HG03521 (cell line): ENCODE measurements around the gene HNF1A.
"Not testable (repeated sequence)": the region's sequence is repeated elsewhere in the genome, so short reads cannot be mapped to it uniquely, and the experiment has no call there.

ENCODE experiments used
- ATAC-seq: cut with Tn5 transposase; IDR thresholded peaks from one replicate; pipeline ENCODE4 v1.9.1; 2021; ENCODE audit warnings: mild to moderate bottlenecking, moderate library complexity; ENCODE audit not compliant: unreplicated experiment

Gene HNF1A, protein sequence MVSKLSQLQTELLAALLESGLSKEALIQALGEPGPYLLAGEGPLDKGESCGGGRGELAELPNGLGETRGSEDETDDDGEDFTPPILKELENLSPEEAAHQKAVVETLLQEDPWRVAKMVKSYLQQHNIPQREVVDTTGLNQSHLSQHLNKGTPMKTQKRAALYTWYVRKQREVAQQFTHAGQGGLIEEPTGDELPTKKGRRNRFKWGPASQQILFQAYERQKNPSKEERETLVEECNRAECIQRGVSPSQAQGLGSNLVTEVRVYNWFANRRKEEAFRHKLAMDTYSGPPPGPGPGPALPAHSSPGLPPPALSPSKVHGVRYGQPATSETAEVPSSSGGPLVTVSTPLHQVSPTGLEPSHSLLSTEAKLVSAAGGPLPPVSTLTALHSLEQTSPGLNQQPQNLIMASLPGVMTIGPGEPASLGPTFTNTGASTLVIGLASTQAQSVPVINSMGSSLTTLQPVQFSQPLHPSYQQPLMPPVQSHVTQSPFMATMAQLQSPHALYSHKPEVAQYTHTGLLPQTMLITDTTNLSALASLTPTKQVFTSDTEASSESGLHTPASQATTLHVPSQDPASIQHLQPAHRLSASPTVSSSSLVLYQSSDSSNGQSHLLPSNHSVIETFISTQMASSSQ

DNA sequence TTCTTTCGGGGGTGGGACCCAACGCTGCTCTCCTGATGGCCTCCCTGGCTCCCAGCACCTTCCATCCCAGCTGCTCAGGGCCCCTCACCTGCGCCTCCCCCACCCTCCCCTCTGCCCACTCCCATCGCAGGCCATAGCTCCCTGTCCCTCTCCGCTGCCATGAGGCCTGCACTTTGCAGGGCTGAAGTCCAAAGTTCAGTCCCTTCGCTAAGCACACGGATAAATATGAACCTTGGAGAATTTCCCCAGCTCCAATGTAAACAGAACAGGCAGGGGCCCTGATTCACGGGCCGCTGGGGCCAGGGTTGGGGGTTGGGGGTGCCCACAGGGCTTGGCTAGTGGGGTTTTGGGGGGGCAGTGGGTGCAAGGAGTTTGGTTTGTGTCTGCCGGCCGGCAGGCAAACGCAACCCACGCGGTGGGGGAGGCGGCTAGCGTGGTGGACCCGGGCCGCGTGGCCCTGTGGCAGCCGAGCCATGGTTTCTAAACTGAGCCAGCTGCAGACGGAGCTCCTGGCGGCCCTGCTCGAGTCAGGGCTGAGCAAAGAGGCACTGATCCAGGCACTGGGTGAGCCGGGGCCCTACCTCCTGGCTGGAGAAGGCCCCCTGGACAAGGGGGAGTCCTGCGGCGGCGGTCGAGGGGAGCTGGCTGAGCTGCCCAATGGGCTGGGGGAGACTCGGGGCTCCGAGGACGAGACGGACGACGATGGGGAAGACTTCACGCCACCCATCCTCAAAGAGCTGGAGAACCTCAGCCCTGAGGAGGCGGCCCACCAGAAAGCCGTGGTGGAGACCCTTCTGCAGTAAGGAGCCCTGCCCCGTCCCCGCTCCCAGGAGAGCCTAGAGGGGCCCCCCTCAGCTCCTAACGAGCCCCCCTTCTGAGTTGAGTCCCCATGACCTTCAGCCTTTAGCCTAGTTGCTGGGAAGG is at the start of gene HNF1A:
TSS of gene HNF1A (plus strand) at position 248 of the 924 bp plus-strand sequence. CDS start at position 474, 226 bp downstream.
- no peak for ATAC-seq

DNA sequence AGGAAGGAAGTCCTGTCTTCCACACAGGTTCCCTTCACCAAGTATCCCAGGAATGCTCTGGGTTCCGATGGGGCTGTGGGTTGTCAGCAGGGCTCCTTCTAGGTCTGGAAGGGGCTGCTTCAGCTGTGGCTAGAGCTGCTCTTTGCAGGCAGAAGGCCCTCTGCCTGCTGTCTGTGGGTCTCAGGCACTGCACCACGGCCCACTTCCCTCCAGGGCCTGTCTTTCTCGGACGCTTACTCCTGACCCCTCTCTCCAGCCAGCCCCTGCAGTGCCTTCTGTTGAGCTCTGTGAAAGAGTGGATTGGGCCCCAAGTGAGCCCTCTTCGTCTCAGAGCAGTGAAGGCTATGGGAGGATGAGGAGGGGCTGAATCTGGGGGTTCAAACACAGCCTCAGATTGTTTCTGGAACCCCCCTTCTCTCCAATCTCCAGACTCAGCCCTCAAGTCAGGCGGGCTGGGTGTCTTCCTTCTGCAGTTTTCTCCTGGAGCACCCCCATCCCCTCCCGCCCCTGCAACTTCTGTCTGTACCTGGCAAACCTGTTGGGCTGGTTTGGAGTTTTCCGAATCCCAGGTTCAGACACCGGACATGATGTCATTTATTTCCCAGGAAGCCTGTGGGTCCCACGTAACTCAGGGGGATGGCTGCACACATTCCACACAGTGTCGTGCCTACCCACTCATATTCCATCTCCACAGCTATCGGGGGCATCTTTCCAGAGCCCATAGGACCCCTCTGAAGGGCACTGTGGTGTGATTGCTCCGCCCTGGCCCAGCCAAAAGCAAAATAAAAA is 49.3 kb upstream of the HNF1A start:
- no peak for ATAC-seq

DNA sequence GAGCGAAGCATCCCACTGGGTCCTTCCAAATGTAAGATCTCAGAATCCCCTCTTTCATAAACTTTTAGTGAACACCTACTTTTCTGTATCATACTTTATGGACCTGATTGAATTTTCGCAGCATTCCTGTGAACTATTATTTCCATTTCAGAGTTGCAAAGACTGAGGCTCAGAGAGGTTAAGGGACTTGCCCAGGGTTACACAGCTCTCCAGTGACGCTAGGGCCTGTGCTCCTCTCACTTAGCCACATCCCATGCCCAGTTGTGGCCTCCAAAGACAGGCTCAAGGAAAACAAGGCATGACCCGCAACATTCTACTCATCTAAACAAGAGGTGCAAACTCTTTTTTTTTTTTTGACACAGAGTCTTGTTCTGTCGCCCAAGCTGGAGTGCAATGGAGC is 48.3 kb upstream of the HNF1A start:
- ATAC-seq, result no peak

DNA sequence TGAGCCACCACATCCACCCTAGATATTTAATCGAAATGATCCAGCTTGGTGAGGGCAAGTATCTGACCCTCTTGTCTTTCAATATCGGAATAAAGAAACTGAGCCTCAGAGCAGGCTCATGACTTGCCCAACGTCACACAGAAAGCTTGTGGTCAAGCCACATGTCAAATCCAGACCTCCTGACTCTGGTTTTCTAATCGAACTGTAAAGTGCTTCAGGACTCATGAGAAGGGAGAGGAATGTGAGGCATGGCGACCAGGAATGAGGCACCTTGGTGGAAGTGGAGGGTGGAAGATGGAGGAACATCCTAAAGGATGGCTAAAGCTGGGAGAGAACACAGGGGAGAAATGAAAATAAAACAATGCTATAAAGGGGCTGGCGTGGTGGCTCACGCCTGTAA is 46.3 kb upstream of the HNF1A start:
- ATAC-seq, result no peak

DNA sequence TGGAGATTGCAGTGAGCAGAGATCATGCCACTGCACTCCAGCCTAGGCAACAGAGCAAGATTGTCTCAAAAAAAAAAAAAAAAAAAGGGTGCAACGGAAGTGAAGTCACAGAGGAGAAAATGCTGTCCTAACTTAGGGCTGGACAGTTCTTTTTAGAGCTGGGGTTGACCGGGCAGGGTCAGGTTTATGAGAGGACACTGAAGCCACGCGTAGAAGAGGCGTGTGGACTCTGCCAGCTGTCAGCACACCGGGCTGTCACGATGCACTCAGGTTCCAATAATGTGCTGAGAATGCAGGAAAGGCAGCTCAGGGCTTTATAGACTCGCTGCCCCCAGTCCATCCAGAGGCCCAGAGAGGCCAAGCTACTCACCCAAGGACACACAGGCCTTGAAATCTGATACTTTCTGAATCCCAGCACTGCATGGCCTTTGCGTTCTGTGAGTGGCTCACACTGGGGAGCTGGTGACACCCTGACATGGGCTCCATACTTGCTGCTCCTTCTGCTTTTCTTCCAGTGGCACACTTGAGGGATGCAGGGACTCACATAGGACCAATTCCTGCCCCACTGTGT is 45.3 kb upstream of the HNF1A start:
- ATAC-seq, result no peak

DNA sequence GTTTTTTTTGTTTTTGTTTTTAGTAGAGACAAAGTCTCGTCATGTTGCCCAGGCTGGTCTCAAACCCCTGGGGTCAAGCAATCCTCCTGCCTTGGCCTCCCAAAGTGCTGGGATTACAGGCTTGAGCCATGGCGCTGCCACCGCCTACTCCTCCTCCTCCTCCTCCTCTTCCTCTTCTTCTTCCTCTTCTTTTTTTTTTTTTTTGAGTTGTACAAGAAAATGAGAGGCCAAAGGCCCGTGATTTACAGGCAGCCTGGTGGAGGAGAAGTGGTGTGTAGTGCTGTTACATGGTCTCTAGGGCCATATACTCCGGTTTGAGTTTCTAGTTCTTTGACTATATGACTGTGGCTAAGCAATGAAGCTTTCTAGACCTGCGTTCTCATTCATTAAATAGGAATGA is 44.6 kb upstream of the HNF1A start:
- ATAC-seq, result no peak

DNA sequence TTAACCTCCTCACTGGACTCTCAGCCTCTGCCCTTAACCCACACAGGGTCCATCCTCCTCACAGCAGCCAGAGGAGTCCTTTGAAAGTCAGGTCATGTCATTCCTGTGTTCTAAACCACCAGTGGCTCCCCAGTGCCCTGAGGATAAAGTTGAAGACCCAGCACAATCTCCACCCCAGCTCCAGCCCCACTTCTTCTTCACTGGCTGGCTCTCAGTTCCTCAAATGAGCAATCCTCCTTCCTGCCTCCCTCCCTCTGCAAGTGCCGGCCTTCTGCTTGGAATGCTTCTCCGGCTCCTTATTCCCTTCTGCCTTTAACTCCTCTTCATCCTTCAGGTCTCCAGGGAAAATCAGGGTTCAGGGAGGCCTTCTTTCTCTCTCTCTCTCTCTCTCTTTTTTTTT is 42.1 kb upstream of the HNF1A start:
- ATAC-seq, result no peak

DNA sequence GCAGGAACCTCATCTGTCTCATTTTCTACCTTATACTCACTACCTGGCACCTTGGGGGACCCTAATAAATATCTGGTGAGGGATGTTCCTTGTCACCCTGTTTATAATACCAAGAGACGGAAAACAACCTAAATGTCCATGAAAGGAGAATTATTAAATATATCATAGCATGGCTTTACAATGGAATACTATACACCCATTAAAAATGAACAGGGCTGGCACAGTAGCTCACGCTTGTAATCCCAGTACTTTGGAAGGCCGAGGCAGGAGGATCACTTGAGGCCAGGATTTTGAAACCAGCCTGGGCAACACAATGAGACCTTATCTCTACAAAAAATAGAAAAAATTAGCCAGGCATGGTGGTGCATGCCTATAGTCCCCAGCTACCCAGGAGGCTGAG is 39.8 kb upstream of the HNF1A start:
- no peak for ATAC-seq

DNA sequence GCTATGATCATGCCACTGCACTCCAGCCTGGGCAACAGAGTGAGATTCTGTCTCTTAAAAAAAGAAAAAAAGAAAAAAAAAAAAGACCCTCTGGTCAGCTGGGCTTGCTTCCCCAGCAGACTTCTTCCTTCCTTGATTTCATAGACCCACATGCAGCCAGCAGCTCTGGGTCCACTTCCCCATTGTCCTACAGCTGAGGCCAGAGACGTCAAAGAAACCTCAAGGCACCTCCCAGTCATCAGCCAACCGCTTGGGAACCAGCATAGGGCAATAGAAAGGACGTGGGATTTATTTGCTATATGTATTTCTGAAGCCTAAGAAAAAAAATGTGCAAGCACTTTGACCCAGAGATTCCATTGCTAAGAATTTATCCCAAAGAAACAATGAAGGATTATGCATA is 38.8 kb upstream of the HNF1A start:
- ATAC-seq, result no peak

DNA sequence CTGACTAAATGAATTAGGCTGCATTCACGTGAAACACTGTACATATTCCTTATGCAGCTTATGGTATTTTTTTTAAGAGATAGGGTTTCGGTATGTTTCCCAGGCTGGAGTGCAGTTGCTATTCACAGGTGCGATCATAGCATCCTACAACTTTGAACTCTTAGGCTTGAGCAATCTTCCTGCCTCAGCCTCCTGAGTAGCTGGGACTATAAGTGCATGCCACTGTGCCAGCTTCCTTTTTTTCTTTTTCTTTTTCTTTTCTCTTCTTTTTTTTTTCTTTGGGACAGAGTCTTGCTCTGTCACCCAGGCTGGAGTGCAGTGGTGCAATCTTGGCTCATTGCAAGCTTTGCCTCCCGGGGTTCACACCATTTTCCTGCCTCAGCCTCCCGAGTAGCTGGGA is 38.3 kb upstream of the HNF1A start:
- no peak for ATAC-seq

DNA sequence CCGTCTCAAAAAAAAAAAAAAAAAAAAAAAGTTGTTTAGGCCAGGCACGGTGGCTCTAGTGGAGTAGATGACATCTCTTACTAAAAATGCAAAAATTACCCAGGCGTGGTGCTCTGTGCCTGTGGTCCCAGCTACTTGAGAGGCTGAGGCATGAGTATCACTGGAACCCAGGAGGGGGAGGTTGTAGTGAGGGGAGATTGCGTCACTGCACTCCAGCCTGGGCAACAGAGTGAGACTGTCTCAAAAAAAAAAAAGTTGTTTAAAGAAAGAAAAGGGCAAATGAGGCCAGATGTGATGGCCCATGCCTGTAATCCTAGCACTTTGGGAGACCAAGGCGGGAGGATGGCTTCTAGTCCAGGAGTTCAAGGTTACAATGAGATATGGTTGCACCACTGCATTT is 37.5 kb upstream of the HNF1A start:
- no peak for ATAC-seq

DNA sequence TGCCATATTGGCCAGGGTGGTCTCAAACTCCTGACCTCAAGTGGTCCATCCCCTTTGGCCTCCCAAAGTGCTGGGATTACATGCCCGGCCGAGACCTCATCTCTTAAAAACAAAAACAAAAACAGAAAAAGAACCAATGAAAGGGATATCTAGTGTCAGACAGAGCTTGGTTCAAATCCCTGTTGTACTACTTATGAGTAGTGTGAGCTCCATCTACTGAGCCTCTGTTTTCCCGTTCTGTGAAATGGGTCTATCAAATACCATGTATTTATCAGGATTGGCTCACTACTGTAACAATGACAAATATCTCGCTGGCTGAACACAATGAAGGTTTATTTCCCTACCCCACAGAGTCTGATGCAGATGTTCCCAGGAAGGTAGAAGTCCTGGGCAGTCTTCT is 36.9 kb upstream of the HNF1A start:
- ATAC-seq, result no peak

DNA sequence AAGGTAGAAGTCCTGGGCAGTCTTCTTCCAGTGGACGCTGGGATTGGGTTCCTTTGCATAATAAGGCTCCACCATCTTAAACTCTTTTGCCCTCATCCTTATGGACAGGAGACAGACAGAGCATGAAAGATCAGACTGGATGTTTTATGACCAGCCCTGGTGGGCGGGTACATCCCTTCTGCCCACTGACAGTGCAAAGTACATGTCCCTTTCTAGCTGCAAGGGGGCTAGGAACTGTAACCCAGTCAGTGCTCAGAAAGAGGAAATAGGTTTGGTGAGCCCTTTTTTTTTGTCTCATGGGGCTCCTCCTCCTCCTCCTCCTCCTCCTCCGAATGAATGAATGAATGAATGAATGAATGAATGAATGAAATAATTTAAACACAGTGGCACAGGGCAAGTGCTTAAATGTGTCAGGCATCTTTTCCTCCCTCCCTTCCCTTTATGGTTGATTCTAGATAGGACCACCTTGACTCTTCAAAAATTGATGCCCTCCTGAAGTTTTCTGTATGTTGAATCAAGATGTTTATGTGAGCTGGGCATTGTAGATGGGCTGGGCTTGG is 36.4 kb upstream of the HNF1A start:
- no peak for ATAC-seq

DNA sequence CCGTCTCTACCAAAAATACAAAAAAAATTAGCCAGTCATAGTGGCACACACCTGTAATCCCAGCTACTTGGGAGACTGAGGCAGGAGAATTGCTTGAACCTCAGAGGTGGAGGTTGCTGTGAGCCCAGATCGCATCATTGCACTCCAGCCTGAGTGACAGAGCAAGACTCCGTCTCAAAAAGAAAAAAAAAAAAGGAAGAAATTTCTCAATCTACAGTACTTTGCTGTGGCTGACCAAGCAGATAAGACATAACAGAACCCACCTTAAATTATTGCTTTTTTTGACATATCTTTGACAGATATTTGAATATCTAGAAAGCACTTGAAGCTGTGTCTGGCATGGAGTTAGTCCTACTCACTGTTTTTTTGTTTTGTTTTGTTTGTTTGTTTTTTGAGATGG is 34.9 kb upstream of the HNF1A start:
- ATAC-seq, result no peak

DNA sequence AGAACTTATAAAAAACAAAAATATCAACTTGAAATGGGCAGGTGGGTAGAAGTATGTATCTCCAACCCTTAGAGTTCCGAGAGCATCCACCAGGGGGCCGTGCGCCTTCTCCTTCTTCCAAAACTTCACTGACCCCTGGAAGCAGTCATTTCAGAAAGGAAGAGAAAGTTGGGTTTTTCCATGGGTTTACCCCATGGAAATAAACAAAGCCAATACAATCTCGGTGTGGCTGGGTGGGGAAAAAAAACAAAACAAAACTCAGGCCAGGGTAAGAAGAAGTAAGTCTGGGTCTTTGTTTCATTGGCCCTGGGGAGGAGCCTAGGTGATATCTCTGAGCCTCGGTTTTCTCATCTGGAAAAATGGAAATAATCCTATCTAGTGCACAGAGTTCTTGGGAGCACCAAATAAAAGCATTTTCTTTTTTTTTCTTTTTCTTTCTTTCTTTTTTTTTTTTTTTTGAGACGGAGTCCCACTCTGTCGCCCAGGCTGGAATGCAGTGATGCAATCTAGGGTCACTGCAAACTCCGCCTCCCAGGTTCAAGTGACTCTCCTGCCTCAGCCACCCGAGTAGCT is 33.6 kb upstream of the HNF1A start:
- no peak for ATAC-seq

DNA sequence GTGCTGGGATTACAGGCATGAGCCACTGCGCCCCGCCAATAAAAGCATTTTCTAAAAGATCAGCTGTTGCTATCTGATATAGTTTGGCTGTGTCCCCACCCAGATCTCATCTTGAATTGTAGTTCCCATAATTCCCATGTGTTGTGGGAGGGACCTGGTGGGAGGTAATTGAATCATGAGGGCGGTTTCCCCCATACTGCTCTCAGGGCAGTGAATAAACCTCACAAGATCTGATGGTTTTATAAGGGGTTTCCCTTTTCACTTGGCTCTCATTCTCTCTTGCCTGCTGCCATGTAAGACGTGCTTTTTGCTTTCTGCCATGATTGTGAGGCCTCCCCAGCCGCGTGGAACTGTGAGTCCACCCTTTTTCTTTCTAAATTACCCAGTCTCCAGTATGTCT is 32.8 kb upstream of the HNF1A start:
- not testable (repeated sequence) for ATAC-seq

DNA sequence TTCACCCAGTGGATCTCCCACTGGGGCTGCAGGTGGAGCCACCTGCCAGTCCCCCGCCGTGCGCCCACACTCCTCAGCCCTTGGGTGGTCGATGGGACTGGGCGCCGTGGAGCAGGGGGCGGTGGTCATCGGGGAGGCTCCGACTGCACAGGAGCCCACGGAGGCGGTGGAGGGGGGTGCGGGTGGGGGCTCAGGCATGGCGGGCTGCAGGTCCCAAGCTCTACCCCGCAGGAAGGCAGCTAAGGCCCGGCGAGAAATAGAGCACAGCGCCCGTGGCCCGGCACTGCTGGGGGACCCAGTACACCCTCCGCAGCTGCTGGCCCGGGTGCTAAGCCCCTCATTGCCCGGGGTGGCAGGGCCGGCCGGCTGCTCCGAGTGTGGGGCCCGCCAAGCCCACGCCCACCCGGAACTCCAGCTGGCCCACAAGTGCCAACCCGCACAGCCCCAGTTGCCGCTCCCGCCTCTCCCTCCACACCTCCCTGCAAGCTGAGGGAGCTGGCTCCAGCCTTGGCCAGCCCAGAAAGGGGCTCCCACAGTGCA is 28.0 kb upstream of the HNF1A start:
- ATAC-seq, result not testable (repeated sequence)

DNA sequence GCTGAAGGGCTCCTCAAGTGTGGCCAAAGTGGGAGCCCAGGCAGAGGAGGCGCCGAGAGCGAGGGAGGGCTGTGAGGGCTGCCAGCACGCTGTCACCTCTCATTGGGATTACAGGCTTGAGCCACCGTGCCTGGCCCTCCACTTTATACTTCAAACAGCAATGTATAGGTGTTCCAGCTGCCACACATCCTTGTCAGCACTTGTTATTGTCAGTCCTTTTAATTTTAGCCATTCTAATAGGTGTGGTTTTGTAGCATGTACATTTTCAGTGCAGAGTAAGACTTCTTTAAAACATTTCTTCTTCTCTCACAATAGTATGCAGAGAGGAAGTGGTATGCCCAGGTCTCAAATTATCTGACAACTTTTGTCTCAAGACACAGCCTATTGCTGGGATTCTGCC is 27.5 kb upstream of the HNF1A start:
- ATAC-seq, result no peak

DNA sequence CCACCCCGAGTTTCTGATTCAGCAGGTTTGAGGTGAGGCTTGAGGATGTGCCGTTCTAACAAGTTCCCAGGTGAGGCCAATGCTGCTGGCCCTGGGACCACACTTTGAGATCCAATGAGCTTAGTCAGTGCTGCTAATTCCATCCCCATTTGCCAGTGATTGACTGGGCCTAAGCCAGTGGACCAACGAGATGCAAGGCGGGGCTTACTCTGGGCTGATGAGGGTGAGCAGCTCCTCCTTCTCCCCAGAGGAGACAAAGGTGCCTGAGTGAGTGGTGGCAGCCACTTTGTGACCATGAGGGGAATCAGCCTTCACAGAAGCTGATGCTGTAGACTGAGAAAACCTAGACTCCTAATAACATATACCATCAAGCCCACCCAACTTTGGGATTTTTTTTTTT is 23.1 kb upstream of the HNF1A start:
- ATAC-seq, result no peak
